HL-60 (cell line): ENCODE data around the gene IGSF10.

ENCODE experiments used
- DNase-seq, 2 experiments: peaks; one replicate each; pipeline ENCODE4 v3.0.0-alpha.2; 2010 to 2020; ENCODE audit warnings: low read depth in 1 of 2, low spot score in 1 of 2
- H3K27ac ChIP-seq: fragments of 250-450 bp; sonication (Bioruptor Pico); replicated peaks from 2 replicates; pipeline ENCODE4 v1.5.1; 2020; ENCODE audit warnings: mild to moderate bottlenecking, moderate library complexity
- H3K27me3 ChIP-seq: fragments of 250-450 bp; sonication (Bioruptor Pico); 2 replicates; pipeline ENCODE4 v1.5.1; 2021; ENCODE audit warnings: mild to moderate bottlenecking, moderate library complexity; ENCODE audit not compliant: insufficient read depth, poor library complexity, severe bottlenecking
- H3K4me3 ChIP-seq: replicated peaks from 2 replicates; pipeline ENCODE4 v1.5.1; 2011; ENCODE audit warnings: mild to moderate bottlenecking, control low read depth, low read length; ENCODE audit not compliant: insufficient read depth
- CTCF ChIP-seq: IDR thresholded peaks from one replicate; pipeline ENCODE4 v1.5.1; 2011; ENCODE audit warnings: low read length, control low read depth, inconsistent platforms; ENCODE audit not compliant: insufficient read depth
- GABPA ChIP-seq: IDR thresholded peaks from 2 replicates; pipeline ENCODE4 v1.6.1; 2012; ENCODE audit warnings: low read depth
- POLR2AphosphoS5 ChIP-seq: IDR thresholded peaks from 2 replicates; pipeline ENCODE4 v1.6.1; 2012; ENCODE audit warnings: low read depth
- REST ChIP-seq: IDR thresholded peaks from 2 replicates; pipeline ENCODE4 v1.6.1; 2012; ENCODE audit warnings: low read depth; ENCODE audit not compliant: insufficient replicate concordance
- SPI1 ChIP-seq: IDR thresholded peaks from 2 replicates; pipeline ENCODE4 v1.6.1; 2012; ENCODE audit warnings: low read depth, mild to moderate bottlenecking, borderline replicate concordance

The IGSF10 gene

GRCh38 chr3:151477591-151478334 lies 16.9 kb upstream of the IGSF10 start:
- no peak overlapping the region for H3K27ac ChIP-seq
- no peaks in the 10 kb centered on the region for H3K27me3 ChIP-seq
- no peak overlapping the region for H3K4me3 ChIP-seq
- TF ChIP-seq SPI1 (no peak), CTCF (no peak), POLR2AphosphoS5 (no peak)
- no peak for DNase-seq

- peak in 1 of 2 experiments; percentile 5 for DNase-seq
Observed at GRCh38 chr3:151476344-151477018, 15.6 kb upstream of the IGSF10 start.

GRCh38 chr3:151468284-151468917 lies 7.5 kb upstream of the IGSF10 start:
- Histone ChIP-seq H3K27me3 (no peaks in the 10 kb centered on the region), H3K4me3 (no peak overlapping the region), H3K27ac (no peak overlapping the region)
- peak; percentile 26 to 65 for DNase-seq
- TF ChIP-seq REST (no peak), CTCF (peak; percentile 77)

More at GRCh38 chr3:151476344-151477018, 15.6 kb upstream of the IGSF10 start:
- no peak overlapping the region for H3K27ac ChIP-seq
- H3K27me3 ChIP-seq: no peaks in the 10 kb centered on the region
- H3K4me3 ChIP-seq: no peak overlapping the region
- no peak for TF ChIP-seq REST
- TF ChIP-seq CTCF: no peak
- TF ChIP-seq POLR2AphosphoS5: no peak
- TF ChIP-seq SPI1: no peak
- TF ChIP-seq GABPA: no peak
